ENCODE data around the gene XG. TPM values are rescaled to one million over a fixed set of nuclear protein-coding genes. Genes with fewer than 3 reads are reported as not detected.
"Not testable (repeated sequence)": the region's sequence is repeated elsewhere in the genome, so short reads cannot be mapped to it uniquely, and the experiment has no call there.

The XG gene
- total RNA-seq, 6 experiments from 2014 or later = 0.31 TPM; not detected in 5

GRCh38 chrX:2767631-2768455 is 16.0 kb downstream of the XG start:
- Histone ChIP-seq H3K27me3 (no peaks in the 10 kb centered on the region), H3K4me3 (no peak overlapping the region), H3K4me1 (no peaks in the 10 kb centered on the region), H3K27ac (no peak overlapping the region), H3K9me3 (no peaks in the 10 kb centered on the region), H3K36me3 (no peaks in the 10 kb centered on the region)
- no peak for ATAC-seq
- 50% methylated on average over 7 of the region's 25 CpGs for WGBS (ENCODE audit: insufficient coverage, low coverage, low lambda C conversion rate, missing lambda C conversion rate)
- TF ChIP-seq CTCF (IDR thresholded peaks at IDR 0.05) = no peak
- no peak for TF ChIP-seq POLR2A (IDR thresholded peaks at IDR 0.05)
- intact Hi-C loops (cut with DNase I) = no loop called here
- DNase-seq = peak in 1 of 3 donors; percentile 67

- DNase-seq = no peak
- ATAC-seq = no peak
- no CpG with 5 or more reads among the region's 1 CpG for WGBS (ENCODE audit: insufficient coverage, low coverage, low lambda C conversion rate, missing lambda C conversion rate)
- no peak overlapping the region for H3K4me3 ChIP-seq
- H3K27ac ChIP-seq = no peak overlapping the region
- no peaks in the 10 kb centered on the region for H3K9me3 ChIP-seq
- intact Hi-C loops (cut with DNase I) = no loop called here
- H3K36me3 ChIP-seq = no peaks in the 10 kb centered on the region
- H3K4me1 ChIP-seq = no peaks in the 10 kb centered on the region
- H3K27me3 ChIP-seq = no peaks in the 10 kb centered on the region
- no peak for TF ChIP-seq POLR2A (IDR thresholded peaks at IDR 0.05)
- TF ChIP-seq CTCF (IDR thresholded peaks at IDR 0.05) = no peak
Measured at GRCh38 chrX:2769615-2770014, 17.8 kb downstream of the XG start.

- H3K36me3 ChIP-seq; H3K27me3 ChIP-seq; H3K4me1 ChIP-seq; ATAC-seq; DNase-seq; H3K4me3 ChIP-seq; H3K27ac ChIP-seq; H3K9me3 ChIP-seq; intact Hi-C loops (cut with DNase I): not testable (repeated sequence)
- WGBS (ENCODE audit: insufficient coverage, low coverage, low lambda C conversion rate, missing lambda C conversion rate) = 52% methylated on average over 5 of the region's 10 CpGs
Measured at GRCh38 chrX:2773166-2774055, 21.6 kb downstream of the XG start.

GRCh38 chrX:2774057-2774456 is 22.2 kb downstream of the XG start:
- no peak for TF ChIP-seq POLR2A (IDR thresholded peaks at IDR 0.05)
- Histone ChIP-seq H3K36me3 (no peaks in the 10 kb centered on the region), H3K27ac (no peak overlapping the region), H3K9me3 (no peaks in the 10 kb centered on the region), H3K27me3 (no peaks in the 10 kb centered on the region), H3K4me1 (no peaks in the 10 kb centered on the region), H3K4me3 (no peak overlapping the region)
- DNase-seq = no peak
- 65% methylated on average over 4 of the region's 5 CpGs for WGBS (ENCODE audit: insufficient coverage, low coverage, low lambda C conversion rate, missing lambda C conversion rate)
- ATAC-seq = no peak
- intact Hi-C loops (cut with DNase I) = no loop called here

GRCh38 chrX:2774776-2775175 is 22.9 kb downstream of the XG start:
- TF ChIP-seq CTCF (IDR thresholded peaks at IDR 0.05) = no peak
- no peak for TF ChIP-seq POLR2A (IDR thresholded peaks at IDR 0.05)
- Histone ChIP-seq H3K4me3 (no peak overlapping the region), H3K9me3 (no peaks in the 10 kb centered on the region), H3K4me1 (no peaks in the 10 kb centered on the region), H3K36me3 (no peaks in the 10 kb centered on the region), H3K27ac (no peak overlapping the region), H3K27me3 (no peaks in the 10 kb centered on the region)
- intact Hi-C loops (cut with DNase I) = no loop called here
- 83% methylated on average over 3 of the region's 3 CpGs for WGBS (ENCODE audit: insufficient coverage, low coverage, low lambda C conversion rate, missing lambda C conversion rate)
- ATAC-seq (no peak), DNase-seq (no peak)

- ATAC-seq = peak in 2 of 4 donors; percentile 72 to 95
- Histone ChIP-seq H3K4me1 (peaks cover 0 to 13% (median 0%) of the 10 kb centered on the region in 4 donors), H3K27ac (peak overlapping the region in 1 of 3 donors; percentile 2)
- 53% methylated on average over 7 of the region's 12 CpGs for WGBS (ENCODE audit: insufficient coverage, low coverage, low lambda C conversion rate, missing lambda C conversion rate)
- DNase-seq; H3K27me3 ChIP-seq; H3K4me3 ChIP-seq; H3K36me3 ChIP-seq; intact Hi-C loops (cut with DNase I); H3K9me3 ChIP-seq: not testable (repeated sequence)
Measured at GRCh38 chrX:2780472-2781225, 28.8 kb downstream of the XG start.
